HG02885 (cell line): Measurements from ENCODE around the gene MTHFD2L.
A peak's percentile ranks its signal among the peaks of the same experiment; 100 is the strongest.

ENCODE experiments used
- ATAC-seq: cut with Tn5 transposase; IDR thresholded peaks from one replicate; pipeline ENCODE4 v1.9.1; 2021; ENCODE audit warnings: mild to moderate bottlenecking; ENCODE audit not compliant: unreplicated experiment, poor library complexity

MTHFD2L gene

GRCh38 chr4:74230902-74231499 lies 73.1 kb downstream of the MTHFD2L start:
- no peak for ATAC-seq

- ATAC-seq: peak; percentile 87
Observed at GRCh38 chr4:74235135-74235534, 77.2 kb downstream of the MTHFD2L start.

DNA sequence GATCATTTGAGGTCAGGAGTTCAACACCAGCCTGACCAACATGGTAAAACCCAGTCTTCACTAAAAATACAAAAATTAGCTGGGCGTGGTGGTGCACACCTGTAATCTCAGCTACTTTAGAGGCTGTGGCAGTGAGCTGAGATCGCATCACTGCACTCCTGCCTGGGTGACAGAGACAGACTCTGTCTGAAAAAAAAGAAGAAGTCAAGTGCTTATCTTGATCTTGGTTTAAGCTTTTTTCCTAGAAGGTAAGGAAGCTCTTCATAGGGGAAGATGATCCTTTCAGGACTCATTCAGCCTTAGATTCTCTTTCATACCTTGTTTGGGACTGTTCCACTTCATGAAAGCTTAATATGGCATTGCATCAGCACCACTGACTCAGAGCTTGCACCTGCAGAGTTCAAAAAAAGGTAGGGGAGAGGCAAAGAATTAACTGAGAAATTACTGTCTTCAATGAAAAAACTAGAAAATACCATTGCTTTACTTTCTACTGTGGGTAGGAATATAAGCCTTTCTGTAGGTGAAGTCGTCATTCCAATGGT lies 79.6 kb downstream of the MTHFD2L start:
- ATAC-seq: no peak

- no peak for ATAC-seq
Observed at GRCh38 chr4:74244049-74244448, 86.1 kb downstream of the MTHFD2L start.

DNA sequence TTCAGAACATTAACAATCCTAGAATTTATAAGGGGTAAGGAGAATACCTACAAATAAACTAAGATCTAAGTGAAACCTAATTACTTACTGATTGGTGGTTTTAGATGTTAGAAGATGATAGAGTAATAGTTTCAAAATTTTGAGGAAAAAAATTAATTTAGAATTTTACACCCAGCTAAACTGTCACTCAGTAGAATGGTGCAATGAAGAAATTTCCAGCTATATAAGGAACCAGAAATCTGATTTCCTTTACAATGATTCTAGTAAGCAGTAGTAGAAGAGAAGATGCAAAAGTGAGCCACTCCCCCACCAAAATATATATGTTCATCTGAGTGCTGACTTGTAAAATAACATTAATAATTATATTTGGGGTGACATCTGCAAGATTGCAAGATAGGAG lies 95.0 kb downstream of the MTHFD2L start:
- ATAC-seq: no peak

DNA sequence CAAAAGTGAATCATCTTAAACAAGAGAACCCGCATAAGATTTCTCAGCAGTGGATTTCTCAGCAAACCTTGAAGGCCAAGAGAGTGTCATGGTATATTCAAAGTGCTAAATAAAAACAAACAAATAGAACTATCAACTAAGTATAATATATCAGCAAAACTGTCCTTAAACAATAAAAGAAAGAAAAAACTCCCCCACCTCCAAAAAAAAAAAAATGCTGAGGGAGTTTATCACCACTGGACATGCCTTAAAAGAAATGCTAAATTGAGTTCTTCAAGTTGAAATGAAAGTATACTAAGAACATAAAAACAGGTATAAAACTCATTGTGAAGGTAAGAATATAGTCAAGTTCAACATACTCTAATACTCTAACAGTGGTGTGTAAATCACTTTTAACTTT lies 96.5 kb downstream of the MTHFD2L start:
- no peak for ATAC-seq

- ATAC-seq: no peak
Observed at GRCh38 chr4:74255096-74255495, 97.2 kb downstream of the MTHFD2L start.

- no peak for ATAC-seq
Observed at GRCh38 chr4:74258963-74259362, 101.0 kb downstream of the MTHFD2L start.

GRCh38 chr4:74260036-74260435 lies 102.1 kb downstream of the MTHFD2L start:
- no peak for ATAC-seq

GRCh38 chr4:74262522-74262921 lies 104.6 kb downstream of the MTHFD2L start:
- no peak for ATAC-seq

DNA sequence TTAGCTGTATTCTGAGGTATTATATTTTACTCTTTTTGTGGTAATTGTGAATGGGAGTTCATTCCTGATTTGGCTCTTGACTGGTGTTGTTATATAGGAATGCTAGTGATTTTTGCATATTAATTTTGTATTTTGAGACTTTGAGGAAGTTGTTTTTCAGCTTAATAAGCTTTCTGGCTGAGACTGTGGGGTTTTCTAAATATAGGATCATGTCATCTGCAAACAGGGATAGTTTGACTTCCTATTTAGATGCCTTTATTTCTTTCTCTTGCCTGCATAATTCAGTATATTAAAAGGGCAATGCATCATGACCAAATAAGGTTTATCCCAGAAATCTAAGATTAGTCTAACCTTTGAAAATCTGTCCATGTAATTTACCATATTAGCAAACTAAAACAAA lies 105.6 kb downstream of the MTHFD2L start:
- no peak for ATAC-seq

GRCh38 chr4:74266081-74266480 lies 108.2 kb downstream of the MTHFD2L start:
- ATAC-seq: no peak

DNA sequence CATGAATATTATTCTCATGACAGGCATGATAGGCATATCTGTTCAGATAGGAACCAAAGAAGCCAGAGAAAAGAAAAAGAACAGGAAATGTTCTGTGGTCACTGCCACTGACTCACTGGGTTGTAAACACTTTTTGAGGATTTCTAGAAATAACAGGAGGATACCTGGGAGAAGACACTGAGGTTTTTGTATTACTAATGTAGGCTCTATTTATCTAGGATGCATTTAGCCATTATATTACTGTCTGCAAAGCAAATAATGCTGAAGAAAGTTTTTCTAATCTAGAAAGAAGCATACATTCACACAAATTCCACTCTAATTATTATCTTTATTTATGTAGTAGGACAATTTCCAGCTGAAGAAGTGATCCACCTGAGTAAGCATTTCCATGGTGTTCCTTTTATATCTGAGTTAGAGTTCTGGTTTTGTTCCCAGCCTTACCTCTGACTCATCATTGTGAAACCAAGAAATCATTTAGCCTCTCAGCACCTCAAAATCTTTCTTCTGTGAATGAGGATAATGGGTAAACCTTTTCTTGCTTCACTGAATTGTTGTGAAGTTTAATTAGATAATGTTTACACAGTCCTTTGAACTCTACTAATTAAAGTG lies 110.2 kb downstream of the MTHFD2L start:
- no peak for ATAC-seq

DNA sequence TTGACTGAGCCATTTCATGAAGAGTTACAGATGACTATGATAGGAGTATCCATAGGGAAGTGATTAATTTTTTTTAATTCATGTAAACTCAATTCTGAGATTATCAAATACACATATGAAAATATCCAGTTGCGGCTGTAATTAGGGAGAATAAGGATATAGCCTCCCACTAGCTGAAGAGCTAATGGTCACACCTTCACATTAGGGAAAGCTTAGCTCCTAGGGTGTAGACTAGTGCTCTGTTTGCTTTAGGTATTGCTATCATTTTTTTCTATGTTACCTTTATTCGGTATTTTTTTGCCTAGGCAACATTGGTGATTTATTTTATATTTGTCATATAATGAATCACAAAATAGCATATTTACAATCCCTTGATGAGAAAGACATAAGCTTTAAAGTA lies 110.7 kb downstream of the MTHFD2L start:
- no peak for ATAC-seq

DNA sequence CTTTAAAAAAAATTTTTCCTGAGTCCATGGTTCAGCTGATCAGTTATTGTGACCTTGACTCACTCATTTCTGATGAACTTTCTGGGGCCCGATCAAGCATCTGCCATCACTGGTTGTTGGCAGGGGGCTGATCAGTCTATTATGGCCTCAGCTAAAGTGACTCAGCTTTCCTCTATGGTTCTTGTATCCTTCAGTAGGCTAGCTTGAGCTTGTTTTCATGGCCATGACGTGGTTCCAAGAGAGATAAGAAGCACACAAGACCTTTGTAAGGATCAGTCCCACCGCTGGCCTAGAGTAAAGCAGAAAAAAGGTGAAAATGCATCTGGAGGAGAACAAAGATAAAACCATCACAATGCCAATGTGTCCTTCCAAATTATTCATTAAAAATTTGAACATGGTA lies 120.6 kb downstream of the MTHFD2L start:
- no peak for ATAC-seq

DNA sequence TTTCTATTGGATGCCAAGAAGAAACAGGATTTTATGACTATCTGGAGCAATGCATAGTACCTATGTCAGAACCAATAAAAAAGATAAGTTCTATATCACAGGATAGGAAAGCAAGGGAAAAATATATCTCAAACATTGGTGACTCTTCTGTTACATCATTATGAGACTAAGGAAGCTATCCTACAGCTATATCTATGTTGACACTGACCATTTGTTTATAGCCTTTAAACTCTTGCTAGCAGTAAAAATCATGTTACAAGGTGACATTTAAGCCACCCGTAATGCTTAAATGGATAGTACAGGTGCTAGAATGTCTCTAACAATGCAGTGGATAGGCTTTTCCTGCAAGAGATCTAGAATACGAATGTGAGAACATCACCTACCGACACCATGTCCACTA lies 121.8 kb downstream of the MTHFD2L start:
- ATAC-seq: no peak

- ATAC-seq: no peak
Observed at GRCh38 chr4:74282926-74283325, 125.0 kb downstream of the MTHFD2L start.

- ATAC-seq: no peak
Observed at GRCh38 chr4:74283614-74284013, 125.7 kb downstream of the MTHFD2L start.

DNA sequence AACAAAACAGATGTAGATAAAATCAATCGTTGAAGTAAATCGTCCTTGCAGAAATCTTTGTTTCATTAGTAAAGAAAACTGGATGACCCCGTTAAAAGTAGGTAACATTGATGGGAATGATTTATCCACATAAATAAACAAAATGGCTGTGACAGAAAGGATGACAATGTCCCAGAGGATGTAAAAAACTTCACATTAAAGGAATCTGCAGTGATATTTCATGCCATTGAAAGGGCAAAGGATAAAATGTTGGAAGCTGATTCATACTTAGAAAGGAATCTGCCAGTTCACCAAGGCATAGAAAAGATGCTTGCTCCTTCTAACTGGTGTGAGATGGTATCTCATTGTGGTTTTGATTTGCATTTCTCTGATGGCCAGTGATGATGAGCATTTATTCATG lies 126.1 kb downstream of the MTHFD2L start:
- no peak for ATAC-seq

- no peak for ATAC-seq
Observed at GRCh38 chr4:74287164-74287563, 129.2 kb downstream of the MTHFD2L start.

GRCh38 chr4:74287791-74288190 lies 129.9 kb downstream of the MTHFD2L start:
- no peak for ATAC-seq

DNA sequence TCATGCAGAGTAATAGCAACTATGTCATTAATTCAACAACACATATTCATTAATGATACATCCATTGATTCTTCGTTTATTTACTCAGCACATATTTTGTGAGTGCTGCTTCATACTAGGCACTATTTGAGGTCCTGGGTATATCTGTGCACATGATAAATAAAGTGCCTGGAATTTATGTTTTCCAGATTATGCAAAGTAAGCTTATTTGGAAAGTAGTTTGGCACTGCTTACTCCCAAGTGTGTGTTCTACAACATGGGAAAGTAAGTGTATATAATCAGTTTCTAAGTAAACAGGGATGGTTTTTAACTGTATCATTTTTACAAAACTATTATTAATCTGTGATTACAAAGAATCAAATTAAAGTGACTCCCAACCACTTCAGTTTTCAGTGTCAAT lies 133.6 kb downstream of the MTHFD2L start:
- no peak for ATAC-seq
